ENCODE results near the gene ARHGAP26. TPM values are rescaled to one million over a fixed set of nuclear protein-coding genes. Genes with fewer than 3 reads are reported as not detected.

The ARHGAP26 gene
- total and polyA plus RNA-seq, 4 donors = 5.4 to 52.3 (median 30.4) TPM

GRCh38 chr5:142900927-142901326, 130.8 kb downstream of the ARHGAP26 start:
- TF ChIP-seq, protein P1, sequence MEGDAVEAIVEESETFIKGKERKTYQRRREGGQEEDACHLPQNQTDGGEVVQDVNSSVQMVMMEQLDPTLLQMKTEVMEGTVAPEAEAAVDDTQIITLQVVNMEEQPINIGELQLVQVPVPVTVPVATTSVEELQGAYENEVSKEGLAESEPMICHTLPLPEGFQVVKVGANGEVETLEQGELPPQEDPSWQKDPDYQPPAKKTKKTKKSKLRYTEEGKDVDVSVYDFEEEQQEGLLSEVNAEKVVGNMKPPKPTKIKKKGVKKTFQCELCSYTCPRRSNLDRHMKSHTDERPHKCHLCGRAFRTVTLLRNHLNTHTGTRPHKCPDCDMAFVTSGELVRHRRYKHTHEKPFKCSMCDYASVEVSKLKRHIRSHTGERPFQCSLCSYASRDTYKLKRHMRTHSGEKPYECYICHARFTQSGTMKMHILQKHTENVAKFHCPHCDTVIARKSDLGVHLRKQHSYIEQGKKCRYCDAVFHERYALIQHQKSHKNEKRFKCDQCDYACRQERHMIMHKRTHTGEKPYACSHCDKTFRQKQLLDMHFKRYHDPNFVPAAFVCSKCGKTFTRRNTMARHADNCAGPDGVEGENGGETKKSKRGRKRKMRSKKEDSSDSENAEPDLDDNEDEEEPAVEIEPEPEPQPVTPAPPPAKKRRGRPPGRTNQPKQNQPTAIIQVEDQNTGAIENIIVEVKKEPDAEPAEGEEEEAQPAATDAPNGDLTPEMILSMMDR (IDR thresholded peaks at IDR 0.05; ENCODE audit: control extremely low read depth, extremely low read depth) = no peak
- ATAC-seq (ENCODE audit: insufficient read depth, low FRiP score) (no peak), DNase-seq (peak in 2 of 3 donors; percentile 43 to 61)
- Histone ChIP-seq H3K9me3 (ENCODE audit: control insufficient read depth in 4 of 4, insufficient read depth in 3 of 4, low read length in 3 of 4) (peaks cover 0 to 2% (median 0%) of the 10 kb centered on the region in 4 donors), H3K4me1 (ENCODE audit: control insufficient read depth in 5 of 5, insufficient read depth in 5 of 5, low read length in 5 of 5) (peaks cover 0 to 23% (median 5%) of the 10 kb centered on the region in 5 donors), H3K4me3 (no peak overlapping the region), H3K9ac (ENCODE audit: insufficient read depth in 1 of 2, low read length in 2 of 2) (peak overlapping the region in 1 of 2 donors; percentile 14), H3K27me3 (ENCODE audit: control insufficient read depth in 3 of 3, insufficient read depth in 3 of 3, low read length in 2 of 3) (no peaks in the 10 kb centered on the region), H3K27ac (ENCODE audit: low read depth in 1 of 2, low read length in 1 of 2) (no peak overlapping the region), H3K36me3 (ENCODE audit: control insufficient read depth in 4 of 4, insufficient read depth in 4 of 4, low read length in 4 of 4) (peaks cover 0 to 20% (median 5%) of the 10 kb centered on the region in 4 donors)
- 66 to 78% methylated on average over 5 of the region's 5 CpGs for WGBS, 2 donors

DNA sequence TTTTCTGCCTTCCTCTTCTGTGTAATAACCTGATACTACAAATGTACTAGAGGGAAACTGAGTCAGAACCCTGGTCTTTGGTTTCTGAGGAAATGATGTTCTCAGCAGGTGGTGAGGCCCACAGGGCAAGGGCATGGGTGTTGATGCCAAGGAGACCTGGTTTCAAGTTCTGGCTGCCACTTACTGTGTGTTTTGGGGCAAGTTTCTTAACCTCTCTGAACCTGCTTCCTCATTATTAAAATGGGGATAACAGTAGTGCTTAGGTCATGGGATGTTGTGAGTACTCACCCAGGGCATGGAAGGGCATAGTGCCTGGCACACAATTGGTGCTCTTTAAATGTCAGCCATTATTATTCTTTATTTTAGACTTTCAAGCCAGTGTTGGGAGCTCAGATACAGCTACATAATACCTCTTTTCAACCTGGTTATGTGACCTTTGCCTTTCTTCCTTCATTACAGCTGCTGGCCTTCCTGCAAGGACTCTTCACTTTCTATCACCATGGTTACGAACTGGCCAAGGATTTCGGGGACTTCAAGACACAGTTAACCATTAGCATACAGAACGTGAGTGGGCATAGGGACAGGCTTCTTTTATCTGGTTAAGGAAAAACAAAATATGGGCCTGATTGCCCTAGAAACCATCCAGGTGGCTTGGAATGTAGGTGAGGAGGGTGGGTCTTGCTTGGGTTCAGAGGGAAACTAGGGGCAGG, 131.5 kb downstream of the ARHGAP26 start:
- DNase-seq = peak; percentile 48 to 65 (median 60)

DNA sequence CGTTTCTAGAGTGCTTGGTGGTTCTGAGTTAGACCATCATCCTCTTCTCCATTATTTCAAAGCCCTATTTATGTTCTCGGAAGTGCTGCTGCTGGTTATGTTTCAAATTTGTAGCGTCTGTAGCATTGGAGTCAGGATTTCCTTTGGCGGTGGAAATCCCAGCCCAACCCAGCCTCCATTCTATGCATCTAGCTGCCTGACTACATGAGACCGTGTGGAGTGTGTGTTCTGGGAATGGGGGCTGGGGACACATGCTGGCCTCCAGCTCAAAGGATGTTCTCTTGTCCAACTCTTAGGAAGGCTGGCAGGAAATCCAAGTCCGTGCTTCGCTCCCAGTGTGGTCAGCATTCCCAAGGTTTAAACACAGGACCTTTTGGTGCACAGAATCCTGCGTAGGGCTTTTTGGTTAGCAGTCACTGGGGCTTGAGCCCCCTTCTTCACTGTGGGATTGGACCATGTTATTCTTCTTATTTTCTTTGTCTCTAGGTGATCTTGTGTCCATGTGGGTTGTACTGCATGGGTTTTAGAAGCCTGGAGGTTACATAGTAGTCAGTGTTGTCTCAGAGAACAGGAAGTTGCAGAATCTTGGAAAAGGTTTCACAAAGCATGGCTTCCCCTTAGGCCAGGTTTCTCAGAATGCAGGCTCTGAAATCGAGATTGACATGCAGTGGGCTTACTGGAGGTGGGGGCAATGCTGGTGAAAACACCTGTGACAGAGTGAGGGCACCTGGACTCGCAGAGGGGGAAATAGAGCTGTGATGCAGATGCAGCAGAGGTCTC, 132.2 kb downstream of the ARHGAP26 start:
- peak overlapping the region in 1 of 2 donors; percentile 74 for H3K27ac ChIP-seq (ENCODE audit: low read depth in 1 of 2, low read length in 1 of 2)
- WGBS, 2 donors = 66 to 72% methylated on average over 10 of the region's 10 CpGs
- peak in 2 of 3 donors; percentile 31 to 53 for DNase-seq
- H3K4me3 ChIP-seq = no peak overlapping the region
- H3K9ac ChIP-seq (ENCODE audit: insufficient read depth in 1 of 2, low read length in 2 of 2) = no peak overlapping the region
- H3K27me3 ChIP-seq (ENCODE audit: control insufficient read depth in 3 of 3, insufficient read depth in 3 of 3, low read length in 2 of 3) = no peaks in the 10 kb centered on the region
- no peak for ATAC-seq (ENCODE audit: insufficient read depth, low FRiP score)
- TF ChIP-seq, protein P1 (IDR thresholded peaks at IDR 0.05; ENCODE audit: control extremely low read depth, extremely low read depth) = no peak
- peaks cover 0 to 35% (median 9%) of the 10 kb centered on the region in 5 donors for H3K4me1 ChIP-seq (ENCODE audit: control insufficient read depth in 5 of 5, insufficient read depth in 5 of 5, low read length in 5 of 5)
- peaks cover 0 to 24% (median 7%) of the 10 kb centered on the region in 4 donors for H3K36me3 ChIP-seq (ENCODE audit: control insufficient read depth in 4 of 4, insufficient read depth in 4 of 4, low read length in 4 of 4)
- H3K9me3 ChIP-seq (ENCODE audit: control insufficient read depth in 4 of 4, insufficient read depth in 3 of 4, low read length in 3 of 4) = peaks cover 0 to 2% (median 0%) of the 10 kb centered on the region in 4 donors

More for the DNA sequence above, 131.5 kb downstream of the ARHGAP26 start:
- WGBS, 2 donors = 59 to 82% methylated on average over 3 of the region's 3 CpGs
- H3K4me1 ChIP-seq (ENCODE audit: control insufficient read depth in 5 of 5, insufficient read depth in 5 of 5, low read length in 5 of 5) = peaks cover 0 to 28% (median 5%) of the 10 kb centered on the region in 5 donors
- H3K9ac ChIP-seq (ENCODE audit: insufficient read depth in 1 of 2, low read length in 2 of 2) = no peak overlapping the region
- ATAC-seq (ENCODE audit: insufficient read depth, low FRiP score) = no peak
- H3K36me3 ChIP-seq (ENCODE audit: control insufficient read depth in 4 of 4, insufficient read depth in 4 of 4, low read length in 4 of 4) = peaks cover 0 to 24% (median 7%) of the 10 kb centered on the region in 4 donors
- H3K9me3 ChIP-seq (ENCODE audit: control insufficient read depth in 4 of 4, insufficient read depth in 3 of 4, low read length in 3 of 4) = peaks cover 0 to 2% (median 0%) of the 10 kb centered on the region in 4 donors
- TF ChIP-seq, protein P1 (IDR thresholded peaks at IDR 0.05; ENCODE audit: control extremely low read depth, extremely low read depth) = no peak
- peak overlapping the region in 1 of 2 donors; percentile 74 for H3K27ac ChIP-seq (ENCODE audit: low read depth in 1 of 2, low read length in 1 of 2)
- H3K27me3 ChIP-seq (ENCODE audit: control insufficient read depth in 3 of 3, insufficient read depth in 3 of 3, low read length in 2 of 3) = no peaks in the 10 kb centered on the region
- H3K4me3 ChIP-seq = no peak overlapping the region

Data from lung (tissue), 12 donors.